ENCODE results near the gene OR4D11. TPM values are rescaled to one million over a fixed set of nuclear protein-coding genes. Genes with fewer than 3 reads are reported as not detected.

Gene OR4D11
- total RNA-seq, 1 experiment from 2014 or later: not detected

GRCh38 chr11:59532620-59533019 is 29.2 kb downstream of the OR4D11 start:
- POLR2A ChIA-PET: no interaction called here
- CTCF ChIA-PET: no interaction called here
- ATAC-seq: no peak

DNA sequence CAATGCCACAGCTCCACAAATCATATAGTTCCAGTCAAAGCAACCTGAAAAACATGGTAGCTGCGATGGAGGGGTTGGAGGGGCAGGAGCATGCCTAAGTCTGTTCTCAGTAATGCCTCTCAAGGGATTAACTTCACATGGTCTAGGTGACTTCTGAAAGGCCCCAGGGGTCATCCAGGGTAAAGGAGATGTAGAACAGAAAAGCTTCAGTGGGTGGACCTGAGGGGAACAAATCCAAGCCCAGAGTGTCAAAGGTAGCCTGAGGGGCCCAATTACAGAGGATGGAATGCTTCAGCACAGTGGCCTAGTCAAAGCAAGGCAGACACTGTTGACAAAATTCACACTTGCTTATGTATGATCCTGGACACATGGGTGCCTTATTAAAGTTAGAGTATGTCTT is 31.3 kb downstream of the OR4D11 start:
- no TSS peak for BruUV-seq (replicated peaks)
- POLR2A ChIA-PET: no interaction called here

More at GRCh38 chr11:59532620-59533019, 29.2 kb downstream of the OR4D11 start:
- BruUV-seq (replicated peaks): no TSS peak
- no peaks in the 10 kb centered on the region for H3K9me3 ChIP-seq (ENCODE audit: control insufficient read depth, insufficient read depth, low read depth, low read length)
- no peaks in the 10 kb centered on the region for H3K27me3 ChIP-seq (ENCODE audit: control insufficient read depth, insufficient read depth, low read length)
- H3K4me3 ChIP-seq (ENCODE audit: low read depth in 2 of 2, low read length in 2 of 2): no peak overlapping the region
- intact Hi-C loops (cut with micrococcal nuclease; ENCODE audit: unreplicated experiment) (no loop called here), in situ Hi-C loops (cut with HindIII; ENCODE audit: low pct_unique_long_range_greater_than_20kb, low sequenced_read_pairs) (no loop called here)
- no peaks in the 10 kb centered on the region for H3K36me3 ChIP-seq (ENCODE audit: control insufficient read depth, insufficient read depth, low read length)
- no peak for TF ChIP-seq SIN3A (IDR thresholded peaks at IDR 0.05; ENCODE audit: borderline replicate concordance, insufficient read depth, low read depth, low read length)
- DNase-seq (ENCODE audit: low read depth, low spot score): no peak
- H3K4me1 ChIP-seq (ENCODE audit: control insufficient read depth, insufficient read depth, low read length): no peaks in the 10 kb centered on the region
- H3K27ac ChIP-seq (ENCODE audit: low read length): no peak overlapping the region

More for the DNA sequence above, 31.3 kb downstream of the OR4D11 start:
- TF ChIP-seq TCF7L2 (IDR thresholded peaks at IDR 0.05; ENCODE audit: low read depth, low read length): no peak
- no peak for TF ChIP-seq SIN3A (IDR thresholded peaks at IDR 0.05; ENCODE audit: borderline replicate concordance, insufficient read depth, low read depth, low read length)
- TF ChIP-seq CTCF (IDR thresholded peaks at IDR 0.05): no peak
- no peak for TF ChIP-seq POLR2AphosphoS5 (IDR thresholded peaks at IDR 0.05; ENCODE audit: low read depth, low read length)
- no peak for TF ChIP-seq REST (IDR thresholded peaks at IDR 0.05; ENCODE audit: insufficient read depth in 1 of 2, low read depth in 2 of 2, low read length in 1 of 2)
- CTCF ChIA-PET: no interaction called here
- Histone ChIP-seq H3K4me1 (ENCODE audit: control insufficient read depth, insufficient read depth, low read length) (0 out of 2 replicates have a peak, but pooled peaks cover 3% of the 10 kb centered on the region), H3K36me3 (ENCODE audit: control insufficient read depth, insufficient read depth, low read length) (no peaks in the 10 kb centered on the region), H3K27ac (ENCODE audit: low read length) (no peak overlapping the region), H3K4me3 (ENCODE audit: low read depth in 2 of 2, low read length in 2 of 2) (no peak overlapping the region), H3K9me3 (ENCODE audit: control insufficient read depth, insufficient read depth, low read depth, low read length) (no peaks in the 10 kb centered on the region), H3K27me3 (ENCODE audit: control insufficient read depth, insufficient read depth, low read length) (no peaks in the 10 kb centered on the region)
- in situ Hi-C loops (cut with HindIII; ENCODE audit: low pct_unique_long_range_greater_than_20kb, low sequenced_read_pairs): no loop called here
- ATAC-seq (no peak), DNase-seq (ENCODE audit: low read depth, low spot score) (no peak)
- intact Hi-C loops (cut with micrococcal nuclease; ENCODE audit: unreplicated experiment): no loop called here
